ENCODE measurements around the gene FAM110D.

FAM110D gene

DNA sequence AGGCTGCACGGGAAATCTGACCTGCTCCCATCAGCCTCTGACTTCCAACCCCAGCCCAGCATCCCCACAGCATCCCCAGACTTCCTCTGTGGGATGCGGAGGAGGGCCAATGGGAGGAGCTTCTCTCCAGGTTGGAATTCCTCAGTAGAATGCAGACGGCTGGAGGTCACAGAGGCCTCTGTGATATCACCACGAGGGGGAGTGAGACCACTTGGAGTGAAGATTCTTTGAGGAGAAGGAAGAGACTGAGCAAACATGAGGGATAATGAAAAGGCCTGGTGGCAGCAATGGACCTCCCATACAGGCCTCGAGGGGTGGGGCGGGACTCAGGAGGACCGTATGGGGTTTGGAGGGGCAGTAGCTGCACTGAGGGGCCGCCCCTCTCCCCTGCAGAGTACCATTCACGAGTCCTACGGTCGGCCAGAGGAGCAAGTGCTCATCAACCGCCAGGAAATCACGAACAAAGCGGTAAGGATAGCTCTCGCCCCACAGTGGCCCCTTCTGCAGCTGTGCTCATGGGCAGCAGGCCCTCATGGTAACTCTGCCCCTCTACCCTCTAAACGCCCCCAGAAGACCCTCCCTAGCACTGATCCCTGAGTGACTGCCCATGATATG is 31.6 kb downstream of the FAM110D start, which contains the start of gene CATSPER4:
CATSPER4 (plus strand) TSS at position 230 of the 615 bp plus-strand sequence; CDS start at position 256, 26 bp downstream.
- DNase-seq, result no peak

DNA sequence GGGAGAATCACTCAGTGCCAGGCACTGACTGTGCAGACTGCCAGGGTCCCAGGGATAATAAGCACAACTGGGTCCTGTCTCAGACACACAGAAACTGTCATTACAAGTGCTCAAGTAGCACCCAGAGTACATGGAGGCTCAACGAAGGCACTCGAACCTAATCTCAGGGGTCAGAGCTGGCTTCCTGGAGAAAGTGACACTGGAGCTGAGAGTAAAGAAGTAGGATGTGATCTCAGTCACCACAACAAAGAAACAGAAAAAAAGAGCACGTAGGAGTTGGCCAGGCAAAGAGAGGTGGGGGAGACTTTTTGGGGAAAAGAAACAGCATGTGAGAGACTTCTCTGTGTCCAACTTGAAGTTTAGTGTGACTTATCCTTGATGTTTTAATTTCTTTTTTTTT is 32.9 kb downstream of the FAM110D start:
- no peak for DNase-seq

DNA sequence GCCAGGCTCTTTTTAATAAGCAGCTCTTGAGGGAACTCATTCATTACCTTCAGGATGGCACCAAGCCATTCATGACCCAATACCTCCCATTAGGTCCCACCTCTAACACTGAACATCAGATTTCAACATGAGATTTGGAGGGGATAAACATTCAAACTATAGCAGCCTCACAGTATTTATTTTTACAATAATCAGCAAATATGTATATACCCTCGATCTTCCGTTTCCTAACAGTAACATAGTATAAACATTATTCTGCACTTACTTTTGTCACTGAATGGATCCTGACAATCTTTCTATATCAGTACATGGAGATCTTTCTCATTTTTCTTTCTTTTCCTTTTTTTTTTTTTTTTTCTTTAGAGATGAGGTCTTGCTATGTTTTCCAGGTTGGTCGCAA is 36.9 kb downstream of the FAM110D start:
- no peak for DNase-seq

DNA sequence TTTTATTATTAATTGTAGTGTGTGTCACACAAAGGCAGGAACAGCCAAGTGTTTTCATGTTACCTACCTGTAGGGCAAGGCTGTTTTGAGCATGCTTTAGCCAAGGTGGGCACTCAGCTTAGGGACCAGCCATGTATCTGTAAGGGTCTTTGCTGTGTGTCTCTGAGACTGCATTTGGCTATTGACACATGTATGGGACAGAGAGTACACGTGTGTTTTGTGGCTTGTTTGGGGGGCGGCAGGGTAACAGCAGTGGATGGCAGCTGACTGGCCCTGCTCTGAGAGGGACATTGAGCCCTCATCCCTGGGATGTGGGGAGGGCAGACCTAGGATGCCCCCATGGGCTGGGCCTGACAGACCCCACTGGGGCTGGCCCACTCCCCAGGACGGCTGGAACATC is 38.4 kb downstream of the FAM110D start:
- no peak for DNase-seq

DNA sequence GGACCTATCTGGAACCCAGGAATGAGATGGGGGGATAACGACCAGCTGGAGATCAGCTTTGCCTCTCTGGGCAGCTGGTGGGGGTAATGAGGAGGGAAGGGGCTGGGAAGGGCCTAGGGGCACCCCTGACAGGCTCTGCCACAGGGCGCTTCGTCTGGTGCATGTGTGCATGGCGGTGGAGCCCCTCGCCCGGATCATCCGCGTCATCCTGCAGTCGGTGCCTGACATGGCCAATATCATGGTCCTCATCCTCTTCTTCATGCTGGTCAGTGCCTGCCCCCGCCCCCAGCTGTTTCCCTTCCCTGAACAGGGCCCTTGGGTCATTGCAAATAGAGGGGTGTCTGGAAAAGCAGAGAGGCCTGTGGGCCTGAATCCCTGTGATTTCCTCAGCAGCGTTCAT is 38.9 kb downstream of the FAM110D start:
- DNase-seq, result no peak

- no peak for DNase-seq
Measured at GRCh38 chr1:26200413-26200812, 41.5 kb downstream of the FAM110D start.

DNA sequence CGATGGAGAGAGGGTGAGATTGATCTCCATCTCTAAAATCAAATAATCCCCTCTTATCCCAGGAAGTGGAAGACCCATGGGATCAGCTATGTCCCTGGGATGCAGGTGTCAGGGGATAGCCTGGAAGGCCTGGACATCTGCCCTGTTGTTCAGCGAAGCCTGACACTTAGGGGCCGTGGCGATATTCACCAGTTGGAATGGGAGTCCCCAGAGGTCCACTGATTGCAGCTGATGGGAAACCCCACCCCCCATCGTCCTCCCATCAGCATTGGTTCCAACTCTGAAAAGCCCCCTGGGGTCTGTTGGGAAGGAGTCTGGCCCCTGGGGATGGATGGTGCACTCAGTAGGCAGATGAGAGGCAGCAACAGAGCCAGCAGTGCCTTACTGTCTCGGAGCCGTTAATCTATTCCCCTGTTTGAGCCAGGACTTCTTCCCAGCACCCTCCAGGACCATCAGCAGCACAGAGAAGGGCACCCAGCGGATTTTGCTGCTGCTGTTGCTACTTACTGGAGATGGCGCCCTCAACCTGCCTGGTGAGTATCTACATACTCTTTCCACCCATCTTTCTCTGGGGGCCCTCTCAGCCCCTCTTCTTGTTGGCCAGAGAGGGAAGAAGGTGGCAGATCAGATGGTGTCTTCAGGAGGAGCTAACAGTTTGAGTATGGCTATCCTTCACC is 44.9 kb downstream of the FAM110D start:
- DNase-seq, result no peak

DNA sequence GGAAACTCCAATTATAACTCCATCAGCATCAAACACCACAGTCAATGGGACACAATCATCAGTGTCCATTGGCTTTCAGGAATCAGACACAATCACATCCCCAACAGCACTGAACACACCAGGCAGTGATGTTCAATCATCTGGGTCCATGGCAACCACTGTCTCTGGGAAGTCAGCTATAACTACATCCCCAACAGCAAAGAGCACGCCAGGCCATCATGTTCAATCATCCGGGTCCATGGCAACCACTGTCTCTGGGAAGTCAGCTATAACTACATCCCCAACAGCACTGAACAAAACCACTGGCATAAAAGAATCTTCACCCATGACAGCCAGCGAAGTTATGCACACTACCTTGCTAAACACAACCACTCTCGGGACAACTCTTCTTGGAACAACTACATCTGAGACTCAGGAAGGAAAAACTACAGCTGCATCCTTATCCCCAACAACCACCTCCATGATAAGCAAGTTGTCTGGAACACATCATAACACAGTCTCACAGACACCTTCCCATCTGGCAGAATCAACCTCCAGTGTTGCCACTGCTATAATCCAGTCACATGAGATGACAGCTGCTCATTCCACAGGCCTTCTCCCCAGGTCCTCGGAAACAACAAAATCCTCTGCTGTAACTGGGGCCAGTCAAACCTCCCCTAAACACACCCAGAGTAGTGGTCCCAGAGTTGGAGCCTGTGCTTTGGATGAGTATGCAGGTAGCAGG is 51.4 kb downstream of the FAM110D start:
- no peak for DNase-seq

DNA sequence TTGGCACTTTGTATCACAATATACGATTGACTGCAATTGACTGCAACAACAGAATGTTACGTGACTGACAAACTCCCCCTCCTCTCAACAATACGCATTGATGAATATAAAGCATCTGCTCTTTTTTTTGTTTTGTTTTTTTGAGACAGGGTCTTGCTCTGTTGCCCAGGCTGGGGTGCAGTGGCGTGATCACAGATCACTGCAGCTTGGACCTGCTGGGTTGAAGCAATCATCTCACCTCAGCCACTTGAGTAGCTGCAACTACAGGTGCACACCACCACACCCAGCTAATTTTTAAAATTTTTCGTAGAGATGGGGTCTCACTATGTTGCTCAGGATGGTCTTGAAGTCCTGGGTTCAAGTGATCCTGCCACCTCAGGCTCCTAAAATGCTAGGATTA is 53.8 kb downstream of the FAM110D start:
- DNase-seq, result no peak

DNA sequence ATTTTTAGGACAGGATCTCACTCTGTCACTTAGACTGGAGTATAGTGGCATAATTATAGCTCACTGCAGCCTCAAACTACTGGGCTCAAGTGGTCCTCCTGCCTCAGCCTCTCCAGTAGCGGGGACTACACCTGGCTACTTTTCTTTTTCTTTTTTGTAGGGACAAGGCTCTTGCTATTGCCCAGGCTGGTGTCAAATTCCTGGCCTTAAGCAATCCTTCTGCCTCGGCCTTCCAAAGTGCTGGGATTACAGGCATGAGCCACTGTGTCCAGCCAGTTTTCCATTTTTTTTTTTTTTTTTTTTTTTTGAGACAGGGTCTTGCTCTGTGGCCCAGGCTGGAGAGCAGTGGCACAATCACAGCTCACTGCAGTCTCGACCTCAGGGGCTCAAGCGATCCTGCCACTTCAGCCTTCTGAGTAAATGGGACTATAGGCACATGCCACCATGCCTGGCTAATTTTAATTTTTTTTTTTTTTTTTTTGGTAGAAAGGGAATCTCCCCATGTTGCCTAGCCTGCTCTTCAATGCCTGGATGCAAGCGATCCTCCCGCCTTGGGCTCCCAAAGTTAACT is 54.5 kb downstream of the FAM110D start:
- DNase-seq, result no peak
